ENCODE results near the gene LPCAT3.

LPCAT3 gene

GRCh38 chr12:6946033-6946919 lies 72.0 kb downstream of the LPCAT3 start (continued):
- TF ChIP-seq PRDM2 (tag by site-specific recombination; IDR thresholded peaks at IDR 0.05; ENCODE audit: borderline replicate concordance) (no peak), ZNF146 (tag by site-specific recombination; IDR thresholded peaks at IDR 0.05) (no peak), SP3 (tag by site-specific recombination; IDR thresholded peaks at IDR 0.05) (peak; percentile 96), ZNF362 (tag by site-specific recombination; IDR thresholded peaks at IDR 0.05) (no peak), ZNF610 (tag by site-specific recombination; IDR thresholded peaks at IDR 0.05; ENCODE audit: borderline replicate concordance) (0 out of 2 replicates have a peak, but pooled peaks have one; percentile 70), ZNF157 (tag by site-specific recombination; IDR thresholded peaks at IDR 0.05) (no peak), ZNF629 (tag by site-specific recombination; IDR thresholded peaks at IDR 0.05) (no peak), ZNF530 (tag by site-specific recombination; IDR thresholded peaks at IDR 0.05; ENCODE audit: low read depth) (no peak), ZNF654 (tag by site-specific recombination; IDR thresholded peaks at IDR 0.05; ENCODE audit: low read depth) (no peak), ZNF747 (tag by site-specific recombination; IDR thresholded peaks at IDR 0.05) (no peak), SP7 (tag by site-specific recombination; IDR thresholded peaks at IDR 0.05) (peak; percentile 30; the same call in 1 of the 2 replicates), ZNF555 (tag by site-specific recombination; conservative IDR thresholded peaks at IDR 0.05) (no peak), ZNF558 (tag by site-specific recombination; IDR thresholded peaks at IDR 0.05) (no peak), SCRT1 (tag by site-specific recombination; IDR thresholded peaks at IDR 0.05; ENCODE audit: borderline replicate concordance) (no peak), KLF10 (tag by site-specific recombination; IDR thresholded peaks at IDR 0.05) (no peak), IKZF3 (tag by site-specific recombination; IDR thresholded peaks at IDR 0.05) (peak; percentile 80), ZNF350 (tag by site-specific recombination; IDR thresholded peaks at IDR 0.05) (no peak), ZNF302 (tag by site-specific recombination; IDR thresholded peaks at IDR 0.05; ENCODE audit: low read depth) (no peak), ZNF112 (tag by site-specific recombination; IDR thresholded peaks at IDR 0.05) (no peak), ZNF426 (tag by site-specific recombination; IDR thresholded peaks at IDR 0.05) (no peak), ZBTB6 (tag by site-specific recombination; IDR thresholded peaks at IDR 0.05) (peak; percentile 85), ZNF596 (tag by site-specific recombination; IDR thresholded peaks at IDR 0.05) (no peak)
- TF ChIP-seq, protein P1, sequence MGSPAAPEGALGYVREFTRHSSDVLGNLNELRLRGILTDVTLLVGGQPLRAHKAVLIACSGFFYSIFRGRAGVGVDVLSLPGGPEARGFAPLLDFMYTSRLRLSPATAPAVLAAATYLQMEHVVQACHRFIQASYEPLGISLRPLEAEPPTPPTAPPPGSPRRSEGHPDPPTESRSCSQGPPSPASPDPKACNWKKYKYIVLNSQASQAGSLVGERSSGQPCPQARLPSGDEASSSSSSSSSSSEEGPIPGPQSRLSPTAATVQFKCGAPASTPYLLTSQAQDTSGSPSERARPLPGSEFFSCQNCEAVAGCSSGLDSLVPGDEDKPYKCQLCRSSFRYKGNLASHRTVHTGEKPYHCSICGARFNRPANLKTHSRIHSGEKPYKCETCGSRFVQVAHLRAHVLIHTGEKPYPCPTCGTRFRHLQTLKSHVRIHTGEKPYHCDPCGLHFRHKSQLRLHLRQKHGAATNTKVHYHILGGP (tag by site-specific recombination; IDR thresholded peaks at IDR 0.05) = no peak
- TF ChIP-seq, protein P2, sequence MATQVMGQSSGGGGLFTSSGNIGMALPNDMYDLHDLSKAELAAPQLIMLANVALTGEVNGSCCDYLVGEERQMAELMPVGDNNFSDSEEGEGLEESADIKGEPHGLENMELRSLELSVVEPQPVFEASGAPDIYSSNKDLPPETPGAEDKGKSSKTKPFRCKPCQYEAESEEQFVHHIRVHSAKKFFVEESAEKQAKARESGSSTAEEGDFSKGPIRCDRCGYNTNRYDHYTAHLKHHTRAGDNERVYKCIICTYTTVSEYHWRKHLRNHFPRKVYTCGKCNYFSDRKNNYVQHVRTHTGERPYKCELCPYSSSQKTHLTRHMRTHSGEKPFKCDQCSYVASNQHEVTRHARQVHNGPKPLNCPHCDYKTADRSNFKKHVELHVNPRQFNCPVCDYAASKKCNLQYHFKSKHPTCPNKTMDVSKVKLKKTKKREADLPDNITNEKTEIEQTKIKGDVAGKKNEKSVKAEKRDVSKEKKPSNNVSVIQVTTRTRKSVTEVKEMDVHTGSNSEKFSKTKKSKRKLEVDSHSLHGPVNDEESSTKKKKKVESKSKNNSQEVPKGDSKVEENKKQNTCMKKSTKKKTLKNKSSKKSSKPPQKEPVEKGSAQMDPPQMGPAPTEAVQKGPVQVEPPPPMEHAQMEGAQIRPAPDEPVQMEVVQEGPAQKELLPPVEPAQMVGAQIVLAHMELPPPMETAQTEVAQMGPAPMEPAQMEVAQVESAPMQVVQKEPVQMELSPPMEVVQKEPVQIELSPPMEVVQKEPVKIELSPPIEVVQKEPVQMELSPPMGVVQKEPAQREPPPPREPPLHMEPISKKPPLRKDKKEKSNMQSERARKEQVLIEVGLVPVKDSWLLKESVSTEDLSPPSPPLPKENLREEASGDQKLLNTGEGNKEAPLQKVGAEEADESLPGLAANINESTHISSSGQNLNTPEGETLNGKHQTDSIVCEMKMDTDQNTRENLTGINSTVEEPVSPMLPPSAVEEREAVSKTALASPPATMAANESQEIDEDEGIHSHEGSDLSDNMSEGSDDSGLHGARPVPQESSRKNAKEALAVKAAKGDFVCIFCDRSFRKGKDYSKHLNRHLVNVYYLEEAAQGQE (tag by site-specific recombination; IDR thresholded peaks at IDR 0.05) = no peak

Measured in HEK293 (cell line).